HS-27A (cell line): ENCODE data around the gene APOL2.
"Not testable (repeated sequence)": the region's sequence is repeated elsewhere in the genome, so short reads cannot be mapped to it uniquely, and the experiment has no call there.

Experiments used
- DNase-seq: peaks from one replicate; pipeline ENCODE4 v3.0.0-alpha.2; 2012; ENCODE audit warnings: low read depth, missing footprints

APOL2 gene

DNA sequence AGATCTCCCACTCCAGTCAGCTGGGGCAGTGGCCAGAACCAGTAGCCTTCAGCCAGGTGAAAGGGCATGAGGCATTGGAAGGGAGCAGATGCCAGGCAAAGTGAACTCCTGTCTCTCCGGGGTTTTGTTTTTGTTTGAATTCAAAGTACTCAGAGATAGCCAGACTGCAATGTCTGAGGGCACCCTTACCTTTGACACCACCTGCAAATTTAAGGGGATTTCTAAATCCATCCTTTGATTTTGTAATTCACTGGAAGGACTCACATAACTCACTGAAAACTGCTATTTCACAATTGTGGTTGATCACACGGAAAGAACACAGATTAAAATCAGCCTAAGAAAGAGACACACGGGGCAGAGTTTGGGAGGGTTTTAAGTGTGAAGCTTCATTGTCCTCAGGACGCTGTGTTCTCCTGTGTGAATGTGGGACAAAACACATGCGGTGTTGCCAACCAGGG, 23.9 kb upstream of the APOL2 start:
- not testable (repeated sequence) for DNase-seq

DNA sequence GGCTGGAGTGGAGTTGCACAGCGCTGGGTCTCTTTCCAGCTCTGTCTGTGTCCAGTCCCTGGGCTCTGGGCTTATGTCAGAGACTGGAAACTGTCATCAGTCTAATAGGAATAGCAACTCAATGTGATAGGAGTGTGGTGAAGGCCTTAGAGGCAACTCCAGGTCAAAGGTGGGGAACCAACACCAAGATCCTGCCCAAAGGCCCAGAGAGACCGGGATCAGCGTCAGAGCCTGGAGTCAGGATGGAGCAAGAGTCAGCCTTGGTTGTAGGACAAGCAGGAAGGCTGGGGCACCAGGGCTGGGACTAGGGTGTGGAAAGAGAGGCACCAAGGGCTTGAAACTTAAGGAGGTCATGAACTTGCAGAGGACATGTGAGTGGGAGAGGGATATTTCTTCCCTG, 23.0 kb upstream of the APOL2 start:
- DNase-seq: not testable (repeated sequence)

DNA sequence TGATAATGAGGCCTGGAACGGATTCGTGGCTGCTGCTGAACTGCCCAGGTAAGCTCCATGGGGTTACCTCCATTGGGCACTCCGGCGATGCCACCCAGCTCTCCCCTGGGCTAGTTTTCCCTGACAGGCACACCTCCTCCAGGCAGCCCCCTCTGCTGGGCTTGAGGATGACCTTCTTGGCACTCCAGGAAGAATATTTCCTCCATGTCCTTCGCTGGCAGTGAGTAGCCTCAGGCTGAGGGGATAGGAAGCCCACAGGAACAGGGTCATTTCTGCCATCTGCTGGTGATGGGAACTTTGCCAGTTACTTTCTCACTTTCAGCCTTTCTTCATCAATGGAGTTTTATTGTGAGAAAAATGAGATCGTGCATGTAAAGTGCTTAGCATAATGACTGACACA, 22.3 kb upstream of the APOL2 start:
- DNase-seq: not testable (repeated sequence)

DNA sequence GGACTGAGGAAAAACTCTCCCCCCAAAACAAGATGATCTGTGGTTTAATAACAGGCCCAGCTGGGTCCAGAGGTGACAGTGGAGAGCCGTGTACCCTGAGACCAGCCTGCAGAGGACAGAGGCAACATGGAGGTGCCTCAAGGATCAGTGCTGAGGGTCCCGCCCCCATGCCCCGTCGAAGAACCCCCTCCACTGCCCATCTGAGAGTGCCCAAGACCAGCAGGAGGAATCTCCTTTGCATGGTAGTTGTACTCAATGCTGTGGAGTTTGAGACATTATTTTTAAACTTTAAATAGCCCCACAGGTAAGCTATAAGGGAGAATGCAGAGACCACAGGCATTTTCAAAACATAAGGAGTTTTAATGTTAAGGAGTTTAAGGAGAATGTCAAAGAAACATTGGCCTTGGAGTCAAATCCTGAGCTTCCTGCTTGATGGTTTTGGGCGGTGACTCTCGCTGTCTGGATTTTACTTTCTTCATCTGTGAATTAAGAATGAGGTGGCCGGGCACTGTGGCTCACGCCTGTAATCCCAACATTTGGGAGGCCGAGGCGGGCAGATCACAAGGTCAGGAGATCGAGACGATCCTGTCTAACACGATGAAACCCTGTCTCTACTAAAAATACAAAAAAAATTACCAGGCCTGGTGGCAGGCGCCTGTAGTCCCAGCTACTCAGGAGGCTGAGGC, 20.4 kb upstream of the APOL2 start:
- no peak for DNase-seq

DNA sequence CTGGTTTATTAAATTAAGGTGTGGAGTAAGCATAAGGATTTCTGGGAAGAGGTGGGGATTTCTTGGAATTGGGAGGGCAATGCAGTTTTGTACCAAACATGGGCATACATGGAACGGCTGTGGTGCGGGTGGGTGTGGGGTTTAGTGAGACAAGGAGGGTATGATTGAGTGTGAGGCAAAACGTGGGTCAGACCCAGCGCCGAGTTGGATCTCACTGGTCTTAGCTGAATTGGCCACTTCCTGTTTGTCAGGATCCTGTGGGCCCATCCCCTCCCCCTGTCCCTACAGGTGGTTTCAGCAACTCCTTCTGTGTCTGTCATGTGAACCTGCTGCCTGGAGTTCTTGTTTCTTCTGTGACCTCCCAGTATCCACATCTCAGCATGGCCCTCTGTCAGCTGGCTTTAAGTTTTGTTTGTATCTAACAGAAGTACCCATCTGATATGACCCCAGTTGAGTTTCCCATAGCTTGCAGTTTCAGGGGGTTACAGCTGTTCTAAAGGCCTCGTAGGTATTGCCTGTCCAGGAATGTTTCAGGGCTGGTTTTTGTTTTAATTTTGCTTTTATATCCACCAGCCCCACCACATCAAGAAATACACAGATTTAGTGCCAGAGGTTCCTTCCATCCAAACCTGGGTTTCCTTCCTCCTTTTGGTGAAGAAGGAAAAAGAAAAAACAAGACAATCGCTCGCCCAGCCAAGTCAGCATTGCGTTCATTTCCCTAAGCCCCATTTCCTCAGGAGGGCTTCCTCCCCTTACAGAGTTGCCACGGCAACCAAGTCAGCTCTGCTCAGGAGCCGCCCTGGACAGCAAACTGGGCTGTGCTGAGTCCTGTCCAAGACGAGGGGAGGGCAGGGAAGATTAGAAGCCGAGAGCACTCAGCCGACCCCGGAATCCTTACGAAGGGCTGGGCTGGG, 19.6 kb upstream of the APOL2 start:
- no peak for DNase-seq

DNA sequence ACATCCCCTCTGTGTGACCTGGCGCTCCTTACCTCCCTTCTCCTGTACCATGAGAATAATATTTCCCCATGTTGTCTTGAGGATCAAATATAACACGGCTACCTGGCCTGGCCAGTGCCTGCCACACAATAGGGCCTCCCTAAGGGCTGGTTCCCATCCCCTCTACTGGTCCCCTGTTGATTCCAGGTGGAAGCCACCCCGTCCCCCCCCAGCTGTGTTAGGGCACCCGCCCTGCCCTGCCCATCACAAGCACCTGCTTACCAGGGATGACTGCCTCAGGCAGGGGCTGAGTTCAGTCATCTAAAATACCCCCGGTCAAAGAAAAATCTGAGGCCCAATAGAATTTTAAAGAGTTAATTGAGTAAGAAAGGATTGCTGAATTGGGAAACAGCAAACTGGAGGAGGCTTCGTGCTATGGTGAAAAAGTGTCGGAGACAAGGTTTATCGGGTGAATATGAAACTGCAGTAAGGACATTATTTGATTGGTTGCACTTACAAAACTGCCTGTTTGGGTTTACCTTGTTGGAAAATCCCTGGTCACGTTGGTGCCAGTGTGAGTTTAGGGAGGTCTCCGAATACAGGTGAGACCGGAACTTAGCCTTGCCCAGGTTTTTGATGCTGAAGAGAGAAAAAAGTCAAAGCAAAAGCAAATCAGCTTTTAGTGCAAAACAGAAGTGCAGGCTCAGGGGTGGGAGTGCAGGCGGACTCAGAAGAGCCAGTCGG, 18.8 kb upstream of the APOL2 start:
- DNase-seq: no peak

DNA sequence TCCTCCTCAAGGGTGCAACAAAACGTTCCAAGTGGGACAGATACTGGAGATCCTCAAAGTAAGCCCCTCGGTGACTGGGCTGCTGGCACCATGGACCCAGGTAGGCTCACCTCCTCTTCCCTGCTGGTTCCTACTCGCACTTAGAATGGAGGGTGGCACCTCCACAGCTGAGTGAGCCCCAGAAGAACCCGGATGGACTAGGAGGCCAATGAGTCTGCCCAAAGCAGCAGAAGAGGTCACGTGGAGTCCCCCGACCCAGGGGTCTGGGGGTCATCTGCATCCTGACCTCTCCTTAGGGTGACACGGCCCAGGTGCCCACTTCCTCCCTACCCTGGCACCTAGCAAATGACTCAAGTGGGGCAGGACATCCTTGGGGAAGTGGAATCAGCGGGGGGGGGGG, 18.0 kb upstream of the APOL2 start:
- DNase-seq: no peak

DNA sequence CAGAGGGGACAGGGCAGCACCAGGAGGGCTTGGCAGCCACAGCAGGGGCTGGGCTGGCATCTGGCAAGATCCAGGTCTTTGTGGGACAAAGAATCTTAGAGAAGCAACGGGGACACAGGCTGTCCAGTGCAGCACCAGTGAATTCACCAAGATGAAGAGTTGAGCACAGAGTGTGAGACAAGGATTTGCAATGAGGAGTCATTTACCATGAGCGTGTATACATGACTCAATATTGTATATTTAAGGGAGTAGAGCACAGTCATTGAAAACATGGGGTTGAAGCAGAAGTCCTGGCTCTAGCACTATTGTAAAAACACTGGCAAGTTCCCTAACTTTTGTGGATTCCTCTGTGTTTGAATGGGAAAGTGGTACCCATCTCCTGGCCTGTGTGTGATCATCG, 17.2 kb upstream of the APOL2 start:
- no peak for DNase-seq

DNA sequence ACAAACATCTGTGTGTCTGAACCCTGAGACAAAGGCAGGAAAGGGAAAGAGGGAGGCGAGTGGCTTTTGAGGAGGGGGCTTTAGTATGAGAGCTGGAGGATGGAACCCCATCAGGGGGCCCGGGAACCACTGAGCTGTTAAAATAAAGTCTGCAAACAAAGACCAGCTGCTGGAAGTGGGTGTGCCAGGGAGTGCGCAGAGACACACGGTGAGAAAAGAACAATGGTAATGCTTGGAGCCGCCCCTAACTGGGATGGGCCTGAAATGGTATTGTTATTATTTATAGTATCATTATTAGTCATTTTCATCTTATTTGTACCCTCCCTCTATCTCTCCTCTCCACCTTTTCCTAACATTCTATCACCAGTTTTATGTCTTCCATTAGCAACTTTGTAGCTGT, 16.2 kb upstream of the APOL2 start:
- not testable (repeated sequence) for DNase-seq

DNA sequence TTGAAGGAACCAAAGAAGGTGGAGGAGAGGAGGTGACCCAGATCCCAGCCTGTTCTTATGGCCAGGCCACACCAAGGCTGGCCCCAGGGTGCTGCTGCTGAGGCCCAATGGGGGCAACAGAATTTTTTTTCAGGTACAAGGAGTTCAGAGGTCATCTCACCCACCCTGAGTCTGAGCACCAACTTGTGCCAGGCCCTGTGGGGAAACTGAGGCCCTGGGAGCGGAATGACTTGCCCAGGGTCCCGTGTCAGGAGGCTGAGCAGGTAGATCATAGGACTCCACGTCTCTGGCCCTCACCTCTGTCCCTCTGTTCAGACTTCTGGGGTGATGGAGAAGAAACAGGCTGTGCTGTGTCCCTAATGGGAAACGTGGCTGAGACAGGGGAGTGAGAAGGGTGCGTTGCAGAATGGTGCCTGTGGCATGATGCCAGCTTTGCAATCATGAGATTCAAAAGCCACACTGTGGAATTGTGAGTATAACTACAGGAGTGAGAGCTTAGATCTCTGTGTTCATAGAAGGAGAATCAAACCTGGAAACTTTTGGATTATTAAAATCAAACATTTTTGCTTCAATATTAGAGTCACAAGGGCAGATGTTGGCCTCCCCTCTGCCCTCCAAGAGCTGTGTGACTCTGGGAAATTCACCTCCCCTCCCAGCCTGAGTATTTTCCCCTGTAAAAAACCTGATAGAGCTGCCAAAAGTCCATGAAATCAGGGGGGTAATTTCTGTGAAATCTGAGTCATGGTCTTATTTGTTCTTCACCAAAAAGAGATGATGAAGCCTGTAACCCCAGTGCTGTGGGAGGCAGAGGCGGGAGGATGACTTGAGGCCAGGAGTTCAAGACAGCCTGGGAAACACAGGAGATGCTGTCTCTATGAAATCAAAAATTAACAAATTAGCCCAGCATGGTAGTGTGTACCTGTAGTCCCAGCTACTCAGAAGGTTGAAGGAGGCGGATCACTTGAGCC, 14.5 kb upstream of the APOL2 start:
- DNase-seq: no peak

DNA sequence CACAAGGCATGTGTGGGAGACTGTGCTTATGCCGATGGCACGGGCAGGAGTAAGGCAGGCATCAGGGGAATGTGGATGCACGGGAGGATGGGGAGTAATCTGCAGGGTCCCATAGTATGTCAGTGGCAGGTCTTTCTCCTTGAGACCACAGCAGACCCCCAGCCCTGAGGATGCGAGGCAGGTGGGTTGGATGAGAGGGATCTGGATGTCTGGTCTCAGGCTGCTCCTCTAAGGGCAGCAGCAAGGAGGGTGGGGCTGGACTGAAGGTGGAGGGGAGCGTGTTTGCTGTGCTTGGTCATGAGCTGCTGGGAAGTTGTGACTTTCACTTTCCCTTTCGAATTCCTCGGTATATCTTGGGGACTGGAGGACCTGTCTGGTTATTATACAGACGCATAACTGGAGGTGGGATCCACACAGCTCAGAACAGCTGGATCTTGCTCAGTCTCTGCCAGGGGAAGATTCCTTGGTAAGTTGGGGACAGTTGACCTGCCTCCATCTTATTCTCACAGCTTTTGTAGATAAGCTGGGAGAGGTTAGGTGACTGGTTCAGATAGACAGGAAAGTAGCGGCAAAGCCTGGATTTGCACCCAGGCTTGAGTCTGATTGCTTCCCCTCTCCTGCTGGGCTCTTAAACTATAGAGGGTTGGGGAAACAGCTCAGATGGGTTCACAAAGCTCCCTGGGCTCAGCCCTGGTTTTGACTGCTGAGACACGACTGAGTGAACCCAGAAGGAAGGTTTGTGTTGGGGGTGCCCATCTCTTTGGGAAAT, 13.6 kb upstream of the APOL2 start, which contains the start of gene APOL1:
TSS of gene APOL1 (plus strand) at position 380 of the 769 bp plus-strand sequence. CDS start 1,823 bp downstream, outside the sequence.
- no peak for DNase-seq

DNA sequence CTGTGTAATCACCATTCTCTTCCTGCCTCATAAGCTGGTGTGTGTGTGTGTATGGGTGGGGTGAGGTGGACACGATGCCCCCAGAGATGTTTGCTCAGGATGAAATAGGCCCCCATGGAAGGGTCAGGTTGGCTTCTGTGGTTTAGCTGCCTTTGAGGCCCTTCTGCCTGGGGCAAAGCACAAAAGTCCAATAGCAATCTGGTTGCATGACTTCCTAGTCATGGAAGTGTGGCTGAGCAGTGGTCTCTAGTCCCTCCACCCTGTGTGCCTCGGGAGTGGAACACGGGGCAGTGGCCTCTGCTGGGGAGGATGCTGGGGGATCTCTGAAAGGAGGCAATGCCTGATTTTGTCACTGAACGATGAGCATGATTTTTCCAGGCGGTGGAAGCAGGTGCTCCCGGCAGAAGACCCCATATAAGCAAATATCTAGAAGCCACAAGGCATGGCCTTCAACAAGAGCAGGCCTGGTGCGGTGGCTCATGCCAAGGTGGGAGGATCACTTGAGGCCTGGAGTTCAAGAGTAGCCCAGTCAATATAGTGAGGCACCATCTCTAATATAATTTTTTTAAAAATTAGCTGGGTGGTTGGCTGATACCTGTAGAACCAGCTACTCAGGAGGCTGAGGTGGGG, 12.8 kb upstream of the APOL2 start:
- DNase-seq: not testable (repeated sequence)

DNA sequence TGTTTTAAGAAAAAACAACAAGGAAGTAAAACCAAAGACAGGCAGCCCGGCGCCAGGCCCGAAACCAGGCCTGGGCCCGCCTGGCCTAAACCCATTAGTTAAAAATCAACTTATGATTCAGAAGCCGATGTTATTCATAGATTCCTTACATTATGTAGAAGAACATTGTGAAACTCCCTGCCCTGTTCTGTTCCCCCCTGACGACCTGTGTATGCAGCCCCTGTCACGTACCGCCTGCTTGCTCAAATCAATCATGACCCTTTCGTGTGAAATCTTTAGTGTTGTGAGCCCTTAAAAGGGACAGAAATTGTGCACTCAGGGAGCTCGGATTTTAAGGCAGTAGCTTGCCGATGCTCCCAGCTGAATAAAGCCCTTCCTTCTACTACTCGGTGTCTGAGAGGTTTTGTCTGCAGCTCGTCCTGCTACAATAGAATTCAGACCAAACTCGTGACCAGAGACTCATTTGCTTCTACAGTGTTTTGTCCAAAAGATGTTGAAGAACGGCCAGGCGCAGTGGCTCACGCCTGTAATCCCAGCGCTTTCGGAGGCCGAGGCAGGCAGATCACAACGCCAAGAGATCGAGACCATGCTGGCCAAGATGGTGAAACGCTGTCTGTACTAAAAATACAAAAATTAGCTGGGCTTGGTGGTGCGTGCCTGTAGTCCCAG, 11.1 kb upstream of the APOL2 start:
- not testable (repeated sequence) for DNase-seq

DNA sequence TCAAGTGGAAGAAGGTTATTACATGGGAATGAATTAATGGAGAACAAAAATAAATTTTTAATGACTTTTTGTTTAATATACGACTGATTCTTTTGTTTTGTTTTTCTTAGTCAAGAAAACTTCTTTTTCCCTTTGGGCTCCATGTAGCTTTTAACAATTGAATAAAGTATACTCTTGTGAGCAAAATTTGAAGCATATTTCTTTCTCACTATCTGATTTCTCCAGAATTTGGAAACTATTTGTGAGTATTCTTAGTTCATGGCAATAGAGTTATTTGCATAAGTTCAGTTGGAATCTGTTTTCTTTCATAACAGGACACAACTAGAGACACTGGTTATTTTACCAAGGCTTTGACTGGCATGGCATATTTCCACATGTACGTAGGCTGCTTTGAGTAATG, 9.8 kb upstream of the APOL2 start:
- DNase-seq: no peak

DNA sequence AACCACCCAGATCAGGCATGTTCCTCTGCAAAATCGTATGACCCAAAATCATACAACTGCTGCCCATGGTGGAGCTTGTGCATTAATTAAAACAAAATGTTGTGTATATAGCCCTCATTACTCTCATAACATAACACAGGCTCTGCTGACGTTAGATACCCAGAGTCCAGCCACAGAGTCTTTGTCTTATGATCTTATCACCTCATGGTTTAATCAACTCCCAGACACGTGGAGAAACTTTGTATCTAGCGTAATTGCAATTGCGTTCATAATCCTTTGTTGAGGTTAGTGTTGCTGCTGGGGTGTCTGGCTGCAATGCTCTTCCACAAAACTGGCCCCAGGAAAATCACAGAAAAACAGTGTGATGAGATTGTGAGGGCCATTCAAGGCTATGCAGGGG, 8.6 kb upstream of the APOL2 start:
- DNase-seq: no peak

DNA sequence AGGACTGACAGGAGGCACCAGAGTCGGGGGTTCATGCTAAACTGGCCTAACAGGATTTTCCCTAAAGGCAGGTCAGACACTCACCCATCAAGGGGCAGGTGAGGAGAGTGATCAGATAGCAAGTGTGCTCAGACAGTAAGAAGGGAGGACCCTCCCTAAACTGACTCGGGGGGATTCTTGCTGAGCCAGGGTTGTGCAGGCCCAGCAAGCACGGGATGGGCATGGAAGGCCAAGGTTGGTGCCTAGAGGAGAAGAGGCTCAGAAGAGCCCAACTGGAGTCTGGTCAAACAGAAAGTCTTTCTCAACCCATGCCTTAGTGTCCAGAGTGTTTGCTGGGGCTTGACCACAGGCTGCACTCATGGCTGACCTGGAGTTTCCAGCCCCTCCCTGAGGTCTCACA, 7.4 kb upstream of the APOL2 start:
- DNase-seq: no peak

DNA sequence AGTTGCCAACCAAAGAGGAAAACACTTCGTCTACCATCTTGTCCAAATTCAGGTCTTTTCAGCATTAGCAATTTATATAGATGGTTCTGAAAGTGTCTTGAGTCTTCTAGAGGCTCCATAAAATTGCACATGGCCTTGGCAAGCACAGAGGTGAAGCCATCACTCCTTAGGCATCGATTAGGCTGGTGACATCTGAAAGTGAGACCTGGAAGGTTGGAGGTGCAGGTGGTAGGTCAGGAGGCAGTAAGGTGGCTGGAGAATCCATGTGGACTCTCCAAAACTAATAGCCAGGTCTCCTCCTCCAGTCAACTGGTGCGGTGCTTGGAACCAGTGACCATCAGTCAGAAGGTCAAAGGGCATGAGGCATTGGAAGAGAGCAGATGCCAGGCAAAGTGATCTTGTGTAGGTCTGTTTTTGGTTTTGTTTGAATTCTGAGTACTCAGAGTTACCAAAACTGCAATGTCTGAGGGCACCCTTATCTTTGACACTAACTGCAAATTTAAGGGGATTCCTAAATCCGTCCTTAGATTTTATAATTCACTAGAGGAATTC, 6.6 kb upstream of the APOL2 start:
- DNase-seq: no peak

DNA sequence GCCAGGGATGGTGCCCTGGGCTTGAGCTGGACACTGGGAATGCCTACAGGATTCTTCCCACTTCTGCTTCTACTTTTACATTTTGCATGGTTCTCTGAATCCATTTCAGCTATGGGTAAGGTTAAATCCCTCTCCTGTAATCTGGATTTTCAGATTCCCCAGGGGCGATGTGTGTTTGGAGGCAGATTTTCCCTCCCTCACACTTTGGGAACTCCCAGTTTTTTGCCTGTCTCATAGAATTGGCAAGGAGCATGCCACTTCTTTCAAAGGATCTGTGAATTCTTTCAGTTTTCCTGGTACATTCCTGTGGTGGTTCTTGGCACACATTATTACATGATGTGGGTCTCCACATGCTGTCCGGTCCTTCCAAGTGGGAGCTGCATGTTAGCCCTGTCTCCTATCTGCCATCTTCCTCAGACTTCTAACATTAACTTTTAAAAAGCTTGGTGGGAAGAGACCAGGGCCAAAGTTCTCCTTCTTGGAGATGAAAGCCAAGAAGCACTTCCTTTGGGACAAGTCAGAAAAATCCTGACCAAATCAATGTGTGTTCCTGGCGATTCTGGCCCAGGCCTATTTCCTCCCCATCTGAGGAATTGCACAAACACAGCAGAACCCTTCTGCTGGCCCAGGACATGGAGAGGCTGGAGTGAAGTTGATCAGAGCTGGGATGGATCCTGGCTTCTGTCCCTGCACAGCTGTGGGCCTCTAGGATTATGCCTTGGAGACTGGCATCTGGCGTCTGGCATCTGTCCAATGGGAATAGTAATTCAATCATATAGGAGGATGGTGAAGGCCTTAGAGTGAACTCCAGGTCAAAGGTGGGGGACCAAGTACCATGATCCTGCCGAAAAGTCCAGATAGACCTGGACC, 5.4 kb upstream of the APOL2 start:
- DNase-seq: peak; percentile 14
